A673 (cell line): Measurements from ENCODE around the gene POP4. TPM values are rescaled to one million over a fixed set of nuclear protein-coding genes. Genes with fewer than 3 reads are reported as not detected.

Experiments used
- BruUV-seq: library from RNA; stranded (reverse); fragments of 400-500 nt; replicated peaks from 2 replicates; lab custom pipeline; 2021; lab: Mats Ljungman, UMichigan
- CTCF ChIA-PET: fragments of 300-600 bp; sonication (Branson Sonifier 250); formaldehyde crosslinking; loops from one replicate; lab custom pipeline; 2022; ENCODE audit warnings: antibody characterized with exemption; lab: Charles Lee
- POLR2A ChIA-PET: fragments of 300-600 bp; sonication (Branson Sonifier 250); formaldehyde crosslinking; loops from one replicate; lab custom pipeline; 2022; ENCODE audit warnings: antibody characterized with exemption; ENCODE audit not compliant: low non-redundant PET; lab: Charles Lee
- DNase-seq: peaks from one replicate; pipeline ENCODE4 v3.0.0-alpha.2; 2015; ENCODE audit warnings: low spot score
- H3K27ac ChIP-seq: fragments of 200-600 bp; sonication (generic); 2 replicates; pipeline ENCODE4 v1.5.1; 2016; ENCODE audit warnings: mixed run types, low read depth, mild to moderate bottlenecking, mixed read lengths, antibody characterized with exemption, low read length; ENCODE audit not compliant: poor library complexity, severe bottlenecking
- H3K27me3 ChIP-seq: fragments of 200-600 bp; sonication (generic); replicated peaks from 2 replicates; pipeline ENCODE4 v1.6.1; 2017; ENCODE audit warnings: mixed run types, low read depth, mild to moderate bottlenecking, mixed read lengths, antibody characterized with exemption, low read length; ENCODE audit not compliant: insufficient read depth, poor library complexity
- H3K36me3 ChIP-seq: fragments of 200-600 bp; sonication (generic); 2 replicates; pipeline ENCODE4 v1.6.1; 2016; ENCODE audit warnings: mixed run types, mild to moderate bottlenecking, mixed read lengths, antibody characterized with exemption, low read length; ENCODE audit not compliant: insufficient read depth, poor library complexity, severe bottlenecking
- H3K4me1 ChIP-seq: fragments of 200-600 bp; sonication (generic); 2 replicates; pipeline ENCODE4 v1.6.1; 2017; ENCODE audit warnings: mixed run types, mild to moderate bottlenecking, mixed read lengths, antibody characterized with exemption, low read length; ENCODE audit not compliant: insufficient read depth, poor library complexity, severe bottlenecking
- H3K4me3 ChIP-seq: fragments of 200-600 bp; sonication (generic); 2 replicates; pipeline ENCODE4 v1.5.1; 2016; ENCODE audit warnings: low read depth, mixed run types, mild to moderate bottlenecking, mixed read lengths, low read length; ENCODE audit not compliant: poor library complexity, severe bottlenecking
- H3K9me3 ChIP-seq: fragments of 200-600 bp; sonication (generic); 2 replicates; pipeline ENCODE4 v1.6.1; 2016; ENCODE audit warnings: mixed run types, low read depth, mild to moderate bottlenecking, mixed read lengths, antibody characterized with exemption, low read length; ENCODE audit not compliant: poor library complexity, severe bottlenecking
- EZH2 ChIP-seq: fragments of 200-600 bp; sonication (generic); IDR thresholded peaks from 2 replicates; pipeline ENCODE4 v1.6.1; 2017; ENCODE audit warnings: borderline replicate concordance, low read depth, mild to moderate bottlenecking, mixed read lengths, antibody characterized with exemption, low read length; ENCODE audit not compliant: poor library complexity, severe bottlenecking
- intact Hi-C: fragments of 100-400 bp; cut with micrococcal nuclease; formaldehyde crosslinking; loops from one replicate; pipeline ENCODE4 v1.10.0; 2022; ENCODE audit not compliant: unreplicated experiment
- total RNA-seq: library from RNA; stranded (reverse); gene quantifications from 2 replicates; pipeline ENCODE4 v1.2.3, GENCODE V29; 2021
- TF ChIP-seq, protein P1 (sequence below): fragments of 300-800, 200-600 bp; sonication (generic); conservative IDR thresholded peaks from 2 replicates; pipeline ENCODE4 v1.5.1; 2017; ENCODE audit warnings: low read depth, mild to moderate bottlenecking, antibody characterized with exemption, low read length, moderate library complexity, mixed read lengths

POP4 gene
- total RNA-seq, 1 experiment from 2014 or later, result 70.6 TPM

DNA sequence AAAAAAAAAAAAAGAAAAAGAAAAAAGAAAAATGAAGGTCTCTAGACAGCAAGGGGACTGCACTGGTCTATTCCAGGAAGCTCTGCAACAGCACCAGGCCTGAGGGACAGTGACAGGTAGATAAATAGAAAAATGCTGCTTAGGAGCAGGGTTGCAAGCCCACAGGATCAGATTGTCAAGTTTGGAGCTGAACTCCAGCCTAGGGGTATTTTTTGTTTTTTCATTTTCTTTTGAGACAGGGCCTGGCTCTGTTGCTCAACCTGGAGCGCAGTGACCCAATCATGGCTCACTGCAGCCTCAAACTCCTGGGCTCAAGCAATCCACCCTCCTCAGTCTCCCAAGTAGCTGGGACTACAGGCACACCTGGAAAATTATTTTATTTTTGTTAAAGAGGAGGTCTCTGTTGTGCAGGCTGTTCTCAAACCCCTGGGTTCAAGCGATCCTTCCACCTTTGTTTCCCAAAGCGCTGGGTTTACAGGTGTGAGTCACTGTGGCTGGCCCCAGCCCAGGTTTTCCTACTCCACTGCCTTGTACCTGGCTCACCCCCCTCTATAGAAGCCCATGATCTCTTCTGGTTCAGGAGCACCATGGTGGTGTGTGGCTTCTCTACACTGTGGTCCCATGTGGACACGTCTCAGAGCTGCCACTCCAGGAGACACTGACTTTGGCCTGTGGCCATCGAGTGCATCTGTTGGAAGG lies 23.9 kb downstream of the POP4 start:
- TF ChIP-seq, protein P1, sequence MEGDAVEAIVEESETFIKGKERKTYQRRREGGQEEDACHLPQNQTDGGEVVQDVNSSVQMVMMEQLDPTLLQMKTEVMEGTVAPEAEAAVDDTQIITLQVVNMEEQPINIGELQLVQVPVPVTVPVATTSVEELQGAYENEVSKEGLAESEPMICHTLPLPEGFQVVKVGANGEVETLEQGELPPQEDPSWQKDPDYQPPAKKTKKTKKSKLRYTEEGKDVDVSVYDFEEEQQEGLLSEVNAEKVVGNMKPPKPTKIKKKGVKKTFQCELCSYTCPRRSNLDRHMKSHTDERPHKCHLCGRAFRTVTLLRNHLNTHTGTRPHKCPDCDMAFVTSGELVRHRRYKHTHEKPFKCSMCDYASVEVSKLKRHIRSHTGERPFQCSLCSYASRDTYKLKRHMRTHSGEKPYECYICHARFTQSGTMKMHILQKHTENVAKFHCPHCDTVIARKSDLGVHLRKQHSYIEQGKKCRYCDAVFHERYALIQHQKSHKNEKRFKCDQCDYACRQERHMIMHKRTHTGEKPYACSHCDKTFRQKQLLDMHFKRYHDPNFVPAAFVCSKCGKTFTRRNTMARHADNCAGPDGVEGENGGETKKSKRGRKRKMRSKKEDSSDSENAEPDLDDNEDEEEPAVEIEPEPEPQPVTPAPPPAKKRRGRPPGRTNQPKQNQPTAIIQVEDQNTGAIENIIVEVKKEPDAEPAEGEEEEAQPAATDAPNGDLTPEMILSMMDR, result no peak
- TF ChIP-seq EZH2, result no peak
- H3K27ac ChIP-seq, result no peak overlapping the region
- no peaks in the 10 kb centered on the region for H3K4me1 ChIP-seq
- H3K27me3 ChIP-seq, result no peaks in the 10 kb centered on the region
- no TSS peak for BruUV-seq
- no peak overlapping the region for H3K4me3 ChIP-seq
- intact Hi-C loops, result no loop called here
- POLR2A ChIA-PET, result no interaction called here
- H3K36me3 ChIP-seq, result no peaks in the 10 kb centered on the region
- CTCF ChIA-PET, result interaction anchor here (0.7 kb wide), 1 partner anchor 20 kb away, joined by 3 read pairs; no protein-coding TSS in a partner anchor
- DNase-seq, result no peak
- H3K9me3 ChIP-seq, result no peaks in the 10 kb centered on the region

DNA sequence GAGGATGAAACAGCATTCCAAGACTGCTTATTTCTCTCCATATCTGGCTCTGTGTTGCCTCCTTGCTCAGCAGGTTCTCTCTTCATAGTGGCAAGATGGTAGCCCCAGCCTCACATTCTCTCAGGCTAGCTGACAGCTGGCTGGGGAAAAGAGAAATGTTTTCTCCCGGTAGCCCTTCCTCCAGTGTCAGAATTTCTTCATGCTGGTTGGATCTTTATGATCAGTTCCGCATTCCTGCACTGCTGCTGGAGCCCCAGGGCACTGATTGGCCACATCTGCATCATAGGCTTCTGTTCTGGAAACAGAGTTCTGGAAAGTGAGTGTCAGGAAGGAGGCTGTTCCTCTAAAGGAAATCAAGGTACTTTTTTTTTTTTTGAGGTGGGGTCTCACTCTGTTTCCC lies 24.6 kb downstream of the POP4 start:
- intact Hi-C loops, result no loop called here
- BruUV-seq, result no TSS peak
- ChIA-PET POLR2A (no interaction called here), CTCF (interaction anchor here (0.7 kb wide), 1 partner anchor 20 kb away, joined by 3 read pairs; no protein-coding TSS in a partner anchor)
- H3K36me3 ChIP-seq, result no peaks in the 10 kb centered on the region
- H3K4me3 ChIP-seq, result no peak overlapping the region
- no peaks in the 10 kb centered on the region for H3K9me3 ChIP-seq
- H3K27me3 ChIP-seq, result no peaks in the 10 kb centered on the region
- no peak overlapping the region for H3K27ac ChIP-seq
- TF ChIP-seq, protein P1, result no peak
- no peak for TF ChIP-seq EZH2
- no peaks in the 10 kb centered on the region for H3K4me1 ChIP-seq
- no peak for DNase-seq

DNA sequence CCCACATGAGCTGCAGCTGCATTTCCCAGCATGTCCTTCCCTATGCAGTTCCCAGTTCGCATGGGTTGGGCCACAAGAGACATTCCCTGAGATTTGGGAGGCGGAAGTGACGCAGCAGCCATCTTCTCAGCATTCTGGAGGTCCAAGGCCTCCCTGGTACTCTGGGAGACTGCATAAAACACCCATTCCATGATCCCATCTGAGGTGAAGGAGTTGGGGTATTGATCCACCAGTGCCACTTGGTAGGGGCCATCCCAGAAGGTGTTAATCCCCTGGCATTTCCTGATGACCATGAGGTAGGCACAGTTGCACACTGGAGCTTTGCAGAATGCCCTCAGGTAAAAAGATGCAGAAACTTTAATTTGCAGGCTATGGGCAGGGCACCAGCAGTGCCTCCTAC lies 25.4 kb downstream of the POP4 start:
- BruUV-seq, result no TSS peak
- ChIA-PET POLR2A (no interaction called here), CTCF (no interaction called here)
- intact Hi-C loops, result no loop called here
- no peaks in the 10 kb centered on the region for H3K9me3 ChIP-seq
- DNase-seq, result no peak
- no peak for TF ChIP-seq EZH2
- TF ChIP-seq, protein P1, result no peak
- H3K4me3 ChIP-seq, result no peak overlapping the region
- H3K27me3 ChIP-seq, result no peaks in the 10 kb centered on the region
- no peak overlapping the region for H3K27ac ChIP-seq
- no peaks in the 10 kb centered on the region for H3K36me3 ChIP-seq
- H3K4me1 ChIP-seq, result no peaks in the 10 kb centered on the region
